Hepatocyte (in vitro differentiated cells): Measurements from ENCODE around the gene WWTR1. TPM values are rescaled to one million over a fixed set of nuclear protein-coding genes. Genes with fewer than 3 reads are reported as not detected.

Experiments used
- DNase-seq: peaks from one replicate; pipeline ENCODE4 v3.0.0-alpha.2; 2016; ENCODE audit warnings: low spot score
- H2AFZ ChIP-seq: fragments of 200-600 bp; sonication (generic); 2 replicates; pipeline ENCODE4 v1.6.0; 2016; ENCODE audit warnings: antibody characterized with exemption, mild to moderate bottlenecking
- H3K27ac ChIP-seq: fragments of 200-600 bp; sonication (generic); 2 replicates; pipeline ENCODE4 v1.5.1; 2016; ENCODE audit warnings: mild to moderate bottlenecking
- H3K27me3 ChIP-seq: fragments of 200-600 bp; sonication (generic); 2 replicates; pipeline ENCODE4 v1.6.1; 2016
- H3K36me3 ChIP-seq: fragments of 200-600 bp; sonication (generic); replicated peaks from 2 replicates; pipeline ENCODE4 v1.5.1; 2016; ENCODE audit warnings: low read depth; ENCODE audit not compliant: insufficient read depth
- H3K4me1 ChIP-seq: fragments of 200-600 bp; sonication (generic); 2 replicates; pipeline ENCODE4 v1.5.1; 2016; ENCODE audit warnings: mild to moderate bottlenecking, moderate library complexity; ENCODE audit not compliant: insufficient read depth
- H3K4me2 ChIP-seq: fragments of 200-600 bp; sonication (generic); 2 replicates; pipeline ENCODE4 v1.6.0; 2016
- H3K4me3 ChIP-seq: fragments of 200-600 bp; sonication (generic); 2 replicates; pipeline ENCODE4 v1.5.1; 2016; ENCODE audit warnings: mild to moderate bottlenecking
- H3K79me2 ChIP-seq: fragments of 200-600 bp; sonication (generic); 2 replicates; pipeline ENCODE4 v1.6.0; 2017; ENCODE audit warnings: mild to moderate bottlenecking
- H3K9me2 ChIP-seq: fragments of 200-600 bp; sonication (generic); replicated peaks from 2 replicates; pipeline ENCODE4 v1.6.0; 2017; ENCODE audit warnings: mild to moderate bottlenecking; ENCODE audit not compliant: insufficient read depth
- H3K9me3 ChIP-seq: fragments of 200-600 bp; sonication (generic); 2 replicates; pipeline ENCODE4 v1.5.1; 2016; ENCODE audit warnings: low read depth, mild to moderate bottlenecking
- H4K20me1 ChIP-seq: fragments of 200-600 bp; sonication (generic); 2 replicates; pipeline ENCODE4 v1.6.0; 2016; ENCODE audit warnings: mild to moderate bottlenecking; ENCODE audit not compliant: insufficient read depth, poor library complexity, severe bottlenecking
- CTCF ChIP-seq: fragments of 200-600 bp; sonication (generic); IDR thresholded peaks from 2 replicates; pipeline ENCODE4 v1.5.1; 2016; ENCODE audit warnings: antibody characterized with exemption, mild to moderate bottlenecking; ENCODE audit not compliant: poor library complexity
- EZH2 ChIP-seq: fragments of 200-600 bp; sonication (generic); IDR thresholded peaks from 2 replicates; pipeline ENCODE4 v1.6.1; 2016; ENCODE audit warnings: antibody characterized with exemption, mild to moderate bottlenecking, borderline replicate concordance
- EZH2phosphoT487 ChIP-seq: fragments of 200-600 bp; sonication (generic); IDR thresholded peaks from one replicate; pipeline ENCODE4 v1.6.1; 2018; ENCODE audit warnings: antibody characterized with exemption, mild to moderate bottlenecking, low read depth, moderate library complexity; ENCODE audit not compliant: unreplicated experiment, severe bottlenecking
- WGBS: methylation state at CpG from one replicate; pipeline ENCODE4 v1.1.6; 2016; ENCODE audit warnings: low lambda C conversion rate; ENCODE audit errors: missing lambda C conversion rate; 5-methylcytosine and 5-hydroxymethylcytosine counted together
- polyA plus RNA-seq: library from polyadenylated mRNA; unstranded; fragments of >200 nt; fragmentation: Nextera tagmentation; extraction: Ambion mirVana; gene quantifications from 2 replicates; pipeline ENCODE4 v1.2.1, GENCODE V29; 2016
- total RNA-seq: library from RNA; depleted of rRNA; stranded (reverse); fragments of >200 nt; gene quantifications from 2 replicates; pipeline ENCODE4 v1.2.3, GENCODE V29; 2014

WWTR1 gene
- total and polyA plus RNA-seq, 2 experiments from 2014 or later = 40.5 to 54.7 TPM

- Histone ChIP-seq H3K79me2 (no peaks in the 10 kb centered on the region), H3K4me2 (no peak overlapping the region), H3K9me2 (no peaks in the 10 kb centered on the region), H3K4me1 (no peaks in the 10 kb centered on the region), H3K36me3 (no peaks in the 10 kb centered on the region), H3K27ac (no peak overlapping the region), H3K27me3 (no peaks in the 10 kb centered on the region), H3K4me3 (no peak overlapping the region), H3K9me3 (no peaks in the 10 kb centered on the region), H2AFZ (no peak overlapping the region), H4K20me1 (no peaks in the 10 kb centered on the region)
- no peak for DNase-seq
- 75% methylated on average over 2 of the region's 2 CpGs for WGBS
- no peak for TF ChIP-seq CTCF
- no peak for TF ChIP-seq EZH2phosphoT487
- TF ChIP-seq EZH2 = no peak
These were observed 150.9 kb downstream of the WWTR1 start for GRCh38 chr3:149506965-149507364.

GRCh38 chr3:149506540-149506939 is 151.3 kb downstream of the WWTR1 start:
- H3K9me3 ChIP-seq = no peaks in the 10 kb centered on the region
- no peak overlapping the region for H2AFZ ChIP-seq
- H3K27me3 ChIP-seq = no peaks in the 10 kb centered on the region
- H4K20me1 ChIP-seq = no peaks in the 10 kb centered on the region
- no peak overlapping the region for H3K4me2 ChIP-seq
- TF ChIP-seq EZH2 (no peak), CTCF (no peak), EZH2phosphoT487 (no peak)
- no peaks in the 10 kb centered on the region for H3K36me3 ChIP-seq
- DNase-seq = no peak
- 70% methylated on average over 1 of the region's 1 CpG for WGBS
- H3K27ac ChIP-seq = no peak overlapping the region
- no peak overlapping the region for H3K4me3 ChIP-seq
- H3K79me2 ChIP-seq = no peaks in the 10 kb centered on the region
- H3K9me2 ChIP-seq = no peaks in the 10 kb centered on the region
- no peaks in the 10 kb centered on the region for H3K4me1 ChIP-seq

GRCh38 chr3:149502438-149502837 is 155.4 kb downstream of the WWTR1 start:
- 84% methylated on average over 3 of the region's 3 CpGs for WGBS

More at GRCh38 chr3:149502438-149502837, 155.4 kb downstream of the WWTR1 start:
- no peak overlapping the region for H3K4me3 ChIP-seq
- no peak overlapping the region for H3K27ac ChIP-seq
- no peaks in the 10 kb centered on the region for H3K9me3 ChIP-seq
- H3K79me2 ChIP-seq = no peaks in the 10 kb centered on the region
- TF ChIP-seq CTCF = no peak
- TF ChIP-seq EZH2 = no peak
- TF ChIP-seq EZH2phosphoT487 = no peak
- H3K4me1 ChIP-seq = no peaks in the 10 kb centered on the region
- no peak overlapping the region for H3K4me2 ChIP-seq
- no peak overlapping the region for H2AFZ ChIP-seq
- no peaks in the 10 kb centered on the region for H3K36me3 ChIP-seq
- DNase-seq = no peak
- no peaks in the 10 kb centered on the region for H3K9me2 ChIP-seq
- no peaks in the 10 kb centered on the region for H3K27me3 ChIP-seq
- H4K20me1 ChIP-seq = no peaks in the 10 kb centered on the region
